Activated CD4-positive, alpha-beta memory T cell treated with anti-CD3 and anti-CD28 coated beads, Interleukin-2, amount 10 ng/mL, durations not matched to agents 7 days and 5 days (primary cell): Measurements from ENCODE around the gene MRPL27. TPM values are rescaled to one million over a fixed set of nuclear protein-coding genes. Genes with fewer than 3 reads are reported as not detected.

Experiments used
- CTCF ChIA-PET: fragments of 350-600 bp; sonication (Branson Sonifier 250); formaldehyde crosslinking; loops from one replicate; lab custom pipeline; 2021; ENCODE audit warnings: antibody characterized with exemption, inconsistent platforms; lab: Charles Lee
- POLR2A ChIA-PET: fragments of 350-600 bp; sonication (Branson Sonifier 250); formaldehyde crosslinking; loops from one replicate; lab custom pipeline; 2021; ENCODE audit warnings: antibody characterized with exemption; lab: Charles Lee
- DNase-seq: peaks from one replicate; pipeline ENCODE4 v3.0.0-alpha.2; 2020
- H3K27ac Mint-ChIP-seq: one replicate; pipeline ENCODE4 v1.8.0; 2021; ENCODE audit warnings: mild to moderate bottlenecking, mixed read lengths
- H3K27me3 Mint-ChIP-seq: one replicate; pipeline ENCODE4 v1.8.0; 2021; ENCODE audit warnings: mixed read lengths
- H3K36me3 Mint-ChIP-seq: one replicate; pipeline ENCODE4 v1.8.0; 2021; ENCODE audit warnings: low read depth, mixed read lengths
- H3K4me1 Mint-ChIP-seq: one replicate; pipeline ENCODE4 v1.8.0; 2021; ENCODE audit warnings: mixed read lengths
- H3K4me3 Mint-ChIP-seq: one replicate; pipeline ENCODE4 v1.8.0; 2021; ENCODE audit warnings: mild to moderate bottlenecking, mixed read lengths
- H3K9me3 Mint-ChIP-seq: one replicate; pipeline ENCODE4 v1.8.0; 2021; ENCODE audit warnings: mixed read lengths
- total RNA-seq, 2 experiments: library from RNA; stranded (reverse); gene quantifications; one replicate each; pipeline ENCODE4 v1.2.3, GENCODE V29; 2021

The MRPL27 gene
- total RNA-seq, 2 experiments from 2014 or later = 56.5 to 57.5 TPM

GRCh38 chr17:50349243-50349600 is 23.8 kb downstream of the MRPL27 start:
- peak overlapping the region; percentile 42 for H3K27ac Mint-ChIP-seq
- DNase-seq = no peak

GRCh38 chr17:50348522-50349242 is 24.3 kb downstream of the MRPL27 start:
- peaks cover 41% of the 10 kb centered on the region for H3K4me1 Mint-ChIP-seq
- no peaks in the 10 kb centered on the region for H3K9me3 Mint-ChIP-seq
- ChIA-PET CTCF (interaction anchor here (2.4 to 5.1 kb wide), 2 partner anchors 13 to 48 kb away, joined by 12 to 37 read pairs; partner anchors contain the start of gene LRRC59), POLR2A (interaction anchor here (0.6 to 7.8 kb wide), 4 partner anchors 13 to 97 kb away, joined by 3 to 60 read pairs (median 32); partner anchors contain the start of genes EME1, LRRC59 and MRPL27)
- H3K27ac Mint-ChIP-seq = peak overlapping the region; percentile 42
- no peak for DNase-seq
- no peaks in the 10 kb centered on the region for H3K27me3 Mint-ChIP-seq
- peak overlapping the region; percentile 35 for H3K4me3 Mint-ChIP-seq
- peaks cover 9% of the 10 kb centered on the region for H3K36me3 Mint-ChIP-seq

More at GRCh38 chr17:50349243-50349600, 23.8 kb downstream of the MRPL27 start:
- H3K4me1 Mint-ChIP-seq = peaks cover 41% of the 10 kb centered on the region
- H3K36me3 Mint-ChIP-seq = peaks cover 10% of the 10 kb centered on the region
- H3K9me3 Mint-ChIP-seq = no peaks in the 10 kb centered on the region
- POLR2A ChIA-PET = interaction anchor here (1.8 to 7.8 kb wide), 3 partner anchors 12 to 48 kb away, joined by 7 to 60 read pairs (median 56); partner anchors contain the start of genes EME1, LRRC59 and MRPL27
- H3K27me3 Mint-ChIP-seq = no peaks in the 10 kb centered on the region
- CTCF ChIA-PET = interaction anchor here (2.4 to 5.1 kb wide), 2 partner anchors 12 to 48 kb away, joined by 12 to 37 read pairs; partner anchors contain the start of gene LRRC59
- peak overlapping the region; percentile 35 for H3K4me3 Mint-ChIP-seq

GRCh38 chr17:50347894-50348291 is 25.1 kb downstream of the MRPL27 start:
- CTCF ChIA-PET = interaction anchor here (2.4 to 5.1 kb wide), 2 partner anchors 14 to 49 kb away, joined by 12 to 37 read pairs; partner anchors contain the start of gene LRRC59
- peaks cover 41% of the 10 kb centered on the region for H3K4me1 Mint-ChIP-seq
- peaks cover 4% of the 10 kb centered on the region for H3K36me3 Mint-ChIP-seq
- peak overlapping the region; percentile 86 for H3K4me3 Mint-ChIP-seq
- DNase-seq = no peak
- no peaks in the 10 kb centered on the region for H3K27me3 Mint-ChIP-seq
- POLR2A ChIA-PET = interaction anchor here (0.6 to 7.8 kb wide), 6 partner anchors 13 to 98 kb away, joined by 3 to 60 read pairs (median 10); partner anchors contain the start of genes EME1, LRRC59 and MRPL27
- H3K27ac Mint-ChIP-seq = peak overlapping the region; percentile 24
- H3K9me3 Mint-ChIP-seq = no peaks in the 10 kb centered on the region

GRCh38 chr17:50347117-50347893 is 25.7 kb downstream of the MRPL27 start:
- ChIA-PET POLR2A (interaction anchor here (0.8 to 7.8 kb wide), 10 partner anchors 14 to 197 kb away, joined by 3 to 60 read pairs (median 6); partner anchors contain the start of genes EME1, LRRC59, MRPL27 and PPP1R9B), CTCF (interaction anchor here (1.3 to 5.1 kb wide), 4 partner anchors 14 to 50 kb away, joined by 3 to 37 read pairs (median 10); partner anchors contain the start of gene LRRC59)
- Mint-ChIP-seq H3K36me3 (peaks cover 4% of the 10 kb centered on the region), H3K27ac (peak overlapping the region; percentile 75), H3K4me1 (peaks cover 41% of the 10 kb centered on the region), H3K9me3 (no peaks in the 10 kb centered on the region), H3K27me3 (no peaks in the 10 kb centered on the region), H3K4me3 (peak overlapping the region; percentile 86)
- DNase-seq = no peak

GRCh38 chr17:50346313-50347116 is 26.5 kb downstream of the MRPL27 start:
- ChIA-PET CTCF (interaction anchor here (1.0 to 5.1 kb wide), 5 partner anchors 14 to 252 kb away, joined by 3 to 37 read pairs (median 4); partner anchors contain the start of gene LRRC59), POLR2A (interaction anchor here (1.0 to 7.8 kb wide), 9 partner anchors 9 to 196 kb away, joined by 3 to 60 read pairs (median 6); partner anchors contain the start of genes EME1, LRRC59, MRPL27 and PPP1R9B)
- H3K9me3 Mint-ChIP-seq = no peaks in the 10 kb centered on the region
- no peaks in the 10 kb centered on the region for H3K27me3 Mint-ChIP-seq
- H3K4me1 Mint-ChIP-seq = peaks cover 41% of the 10 kb centered on the region
- no peak for DNase-seq
- H3K36me3 Mint-ChIP-seq = peaks cover under 1% of the 10 kb centered on the region
- peak overlapping the region; percentile 75 for H3K27ac Mint-ChIP-seq
- peak overlapping the region; percentile 86 for H3K4me3 Mint-ChIP-seq

- ChIA-PET CTCF (interaction anchor here (0.6 to 5.1 kb wide), 6 partner anchors 13 to 499 kb away, joined by 3 to 37 read pairs (median 4); partner anchors contain the start of gene LRRC59), POLR2A (interaction anchor here (1.0 to 7.8 kb wide), 8 partner anchors 9 to 166 kb away, joined by 3 to 60 read pairs (median 10); partner anchors contain the start of genes EME1, LRRC59 and MRPL27)
- DNase-seq = peak; percentile 93
- Mint-ChIP-seq H3K27ac (peak within 1 kb of the TSS; percentile 90), H3K4me1 (peaks cover 39% of the 10 kb centered on the region), H3K36me3 (no peaks in the 10 kb centered on the region), H3K27me3 (no peaks in the 10 kb centered on the region), H3K4me3 (peak within 1 kb of the TSS; percentile 89), H3K9me3 (no peaks in the 10 kb centered on the region)
Measured at GRCh38 chr17:50345432-50346312, 27.3 kb downstream of the MRPL27 start, which contains the start of gene XYLT2. XYLT2 (plus strand) TSS chr17:50346126; CDS start chr17:50346141, 15 bp downstream.

- POLR2A ChIA-PET = interaction anchor here (2.5 to 4.2 kb wide), 2 partner anchors 28 to 52 kb away, joined by 27 to 56 read pairs; partner anchors contain the start of genes EME1, LRRC59 and MRPL27
- Mint-ChIP-seq H3K27me3 (no peaks in the 10 kb centered on the region), H3K27ac (peak overlapping the region; percentile 29), H3K9me3 (no peaks in the 10 kb centered on the region), H3K36me3 (no peaks in the 10 kb centered on the region), H3K4me1 (peaks cover 39% of the 10 kb centered on the region), H3K4me3 (peak overlapping the region; percentile 60)
- CTCF ChIA-PET = interaction anchor here (1.4 kb wide), 1 partner anchor 250 kb away, joined by 4 read pairs; no protein-coding TSS in a partner anchor
- no peak for DNase-seq
Measured at GRCh38 chr17:50344731-50345365, 28.1 kb downstream of the MRPL27 start.

- Mint-ChIP-seq H3K4me3 (no peak overlapping the region), H3K36me3 (no peaks in the 10 kb centered on the region), H3K27ac (no peak overlapping the region), H3K4me1 (no peaks in the 10 kb centered on the region), H3K27me3 (peaks cover 2% of the 10 kb centered on the region), H3K9me3 (peaks cover 3% of the 10 kb centered on the region)
- CTCF ChIA-PET = interaction anchor here (1.0 kb wide), 1 partner anchor 139 kb away, joined by 4 read pairs; no protein-coding TSS in a partner anchor
- DNase-seq = no peak
- POLR2A ChIA-PET = interaction anchor here (0.6 kb wide), 1 partner anchor 67 kb away, joined by 5 read pairs; no protein-coding TSS in a partner anchor
Measured at GRCh38 chr17:50339381-50339780, 33.6 kb downstream of the MRPL27 start.

GRCh38 chr17:50338645-50339044 is 34.3 kb downstream of the MRPL27 start:
- peaks cover 4% of the 10 kb centered on the region for H3K4me1 Mint-ChIP-seq
- no peak for DNase-seq
- no peak overlapping the region for H3K27ac Mint-ChIP-seq
- H3K4me3 Mint-ChIP-seq = no peak overlapping the region
- H3K36me3 Mint-ChIP-seq = no peaks in the 10 kb centered on the region
- ChIA-PET POLR2A (interaction anchor here (1.2 kb wide), 1 partner anchor 9 kb away, joined by 4 read pairs; no protein-coding TSS in a partner anchor), CTCF (interaction anchor here (1.0 kb wide), 1 partner anchor 138 kb away, joined by 4 read pairs; no protein-coding TSS in a partner anchor)
- peaks cover 2% of the 10 kb centered on the region for H3K27me3 Mint-ChIP-seq
- H3K9me3 Mint-ChIP-seq = peaks cover 3% of the 10 kb centered on the region

GRCh38 chr17:50337956-50338355 is 35.0 kb downstream of the MRPL27 start:
- DNase-seq = no peak
- ChIA-PET POLR2A (interaction anchor here (1.2 kb wide), 1 partner anchor 9 kb away, joined by 4 read pairs; no protein-coding TSS in a partner anchor), CTCF (interaction anchor here (0.6 kb wide), 1 partner anchor 146 kb away, joined by 3 read pairs; no protein-coding TSS in a partner anchor)
- Mint-ChIP-seq H3K4me3 (no peak overlapping the region), H3K27me3 (peaks cover 2% of the 10 kb centered on the region), H3K27ac (no peak overlapping the region), H3K36me3 (no peaks in the 10 kb centered on the region), H3K9me3 (peaks cover 3% of the 10 kb centered on the region), H3K4me1 (peaks cover 8% of the 10 kb centered on the region)
